ENCODE measurements around the gene EFNB2.

Gene EFNB2

DNA sequence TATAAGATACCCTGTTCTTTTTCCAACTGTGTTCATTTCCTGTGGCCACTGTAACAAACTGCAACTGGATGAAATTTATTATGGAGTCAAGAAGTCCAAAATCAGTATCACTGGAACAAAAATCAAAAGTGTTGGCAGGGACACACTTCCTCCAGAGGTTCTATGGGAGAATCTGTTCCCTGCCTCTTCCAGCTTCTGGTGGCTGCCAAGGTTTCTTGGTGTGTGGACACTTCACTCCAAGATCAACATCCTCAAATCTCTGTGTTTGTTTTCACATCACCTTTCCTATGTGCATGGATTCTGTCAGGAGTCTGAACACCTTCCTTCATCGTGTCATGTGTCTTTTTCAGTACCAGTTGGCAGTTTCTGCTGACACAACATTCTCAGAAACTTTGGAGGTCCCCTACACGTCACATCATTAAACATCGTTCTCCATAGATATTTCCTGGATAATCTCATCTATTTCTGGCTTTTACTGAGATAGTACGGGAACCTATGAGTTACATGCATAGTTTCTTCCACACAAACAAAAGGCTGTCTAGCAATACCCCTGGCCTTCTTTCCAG lies 15.2 kb upstream of the EFNB2 start:
- no peak for DNase-seq

DNA sequence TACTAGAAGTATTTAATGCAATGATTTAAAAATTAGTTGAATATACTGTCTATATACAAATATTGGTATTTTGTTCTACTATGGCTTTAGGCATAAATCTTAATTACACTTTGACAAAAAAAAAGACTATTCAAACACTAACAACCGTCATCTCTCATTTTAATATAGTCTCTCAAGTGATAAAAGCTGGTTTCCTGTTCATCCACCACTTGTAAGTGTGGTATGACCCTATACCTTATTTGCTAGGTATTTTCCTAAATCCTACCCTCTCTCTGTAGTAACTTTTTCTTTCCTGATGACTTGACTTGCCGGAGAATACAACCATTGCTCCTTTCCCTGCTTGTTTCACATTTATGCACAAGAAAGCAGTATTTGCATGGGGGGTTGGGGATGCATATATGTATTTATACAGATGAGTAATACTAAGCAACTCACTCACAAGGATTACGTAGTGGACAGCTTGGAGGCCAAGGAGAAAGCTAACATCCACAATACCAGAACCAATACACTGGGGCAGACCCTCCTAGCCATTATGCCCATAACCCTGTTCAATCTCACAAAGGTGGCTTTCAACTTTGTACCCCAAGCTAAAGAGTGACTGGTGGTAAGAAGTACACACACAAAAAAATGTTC lies 12.7 kb upstream of the EFNB2 start:
- DNase-seq = no peak

DNA sequence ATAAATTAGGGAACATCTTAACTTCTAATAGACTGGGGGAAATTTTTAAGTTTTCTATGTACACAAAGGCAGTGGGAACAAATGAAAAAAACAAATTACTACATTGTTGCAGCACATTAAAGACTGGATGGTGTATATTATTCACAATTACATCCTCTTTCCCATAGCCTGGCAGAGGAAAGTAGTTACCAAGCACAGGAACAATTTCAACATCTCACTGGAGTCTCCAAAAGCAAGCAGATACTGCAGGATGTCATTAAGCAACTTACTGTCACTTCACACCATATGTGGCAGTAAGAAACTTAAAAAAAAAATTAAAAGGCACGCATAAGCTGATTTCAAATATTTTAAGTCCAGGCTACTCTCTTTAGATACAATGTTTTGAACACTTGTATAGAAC lies 6.4 kb upstream of the EFNB2 start:
- DNase-seq = peak; percentile 35

DNA sequence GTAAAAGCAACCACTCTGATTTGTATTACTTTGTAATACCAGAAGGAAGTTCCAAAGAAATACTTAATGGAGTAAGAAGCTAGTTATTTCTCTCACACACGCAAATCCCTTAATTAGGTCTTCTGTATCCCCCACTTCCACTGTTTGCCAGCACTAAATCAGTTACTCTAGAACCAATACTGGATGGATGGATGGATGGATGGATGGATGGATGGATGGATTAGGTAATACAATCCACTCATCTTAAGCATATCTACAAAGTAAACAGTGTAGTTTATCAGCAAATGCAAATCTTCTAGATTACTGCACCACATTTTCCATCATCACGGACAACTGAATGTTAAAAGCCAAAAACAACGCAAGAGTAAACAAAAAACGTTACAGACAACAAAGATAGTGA lies 5.2 kb upstream of the EFNB2 start:
- no peak for DNase-seq

DNA sequence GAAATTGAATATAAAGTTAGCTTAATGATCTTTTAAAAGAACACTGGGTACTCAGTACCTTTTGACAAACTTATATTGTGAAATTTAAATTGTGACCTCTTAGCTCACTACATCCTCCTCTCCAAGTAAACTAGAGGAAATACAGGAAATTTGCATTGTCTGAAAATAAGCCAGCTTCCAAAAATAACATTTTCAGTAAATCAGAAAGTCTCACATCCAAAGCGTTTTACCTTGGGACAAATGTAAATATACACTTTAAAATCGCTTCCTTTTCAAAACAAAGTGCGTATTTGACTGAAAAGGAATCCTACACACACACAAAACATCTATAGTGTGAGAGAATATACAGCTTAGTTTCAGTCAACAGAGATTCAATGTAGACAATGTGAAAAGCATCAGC lies 2.1 kb upstream of the EFNB2 start:
- DNase-seq = no peak

DNA sequence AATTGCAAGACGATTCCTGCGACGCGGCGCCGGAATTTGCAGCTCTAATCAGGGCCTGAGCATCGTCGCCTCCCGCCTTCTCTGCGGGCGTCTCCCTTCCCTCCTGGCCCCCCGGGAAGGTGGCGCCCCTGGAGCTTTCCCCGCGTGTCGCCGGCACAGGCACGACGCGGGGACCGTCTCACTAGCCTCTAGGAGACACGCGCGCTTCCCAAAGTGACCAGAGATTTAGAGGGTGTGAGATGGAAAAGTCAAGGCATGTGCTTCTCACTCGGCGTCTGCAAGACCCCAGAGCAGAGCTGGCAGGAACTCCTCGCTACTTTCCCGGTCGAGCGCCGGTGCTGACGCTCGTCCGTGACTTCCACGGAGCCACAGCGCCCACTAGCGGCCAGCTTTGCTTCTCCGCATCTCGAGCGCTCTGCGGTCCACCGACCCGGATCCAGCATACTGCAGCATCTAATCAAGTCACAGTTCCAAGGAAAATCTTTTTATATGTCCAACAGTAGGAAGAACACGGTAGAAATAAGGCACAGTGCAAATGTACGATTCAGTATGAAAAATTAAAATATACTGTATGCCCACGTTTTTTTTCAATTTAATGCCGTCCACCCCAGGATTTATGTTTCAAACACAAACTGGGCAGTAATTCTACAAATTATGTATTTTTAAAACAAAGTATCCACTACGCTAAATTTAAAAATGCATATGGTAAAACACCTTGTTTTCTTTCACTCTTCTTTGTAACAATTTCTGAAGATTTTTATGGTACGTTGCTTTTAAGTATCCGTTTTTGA lies 977 bp upstream of the EFNB2 start:
- DNase-seq = peak; percentile 94

DNA sequence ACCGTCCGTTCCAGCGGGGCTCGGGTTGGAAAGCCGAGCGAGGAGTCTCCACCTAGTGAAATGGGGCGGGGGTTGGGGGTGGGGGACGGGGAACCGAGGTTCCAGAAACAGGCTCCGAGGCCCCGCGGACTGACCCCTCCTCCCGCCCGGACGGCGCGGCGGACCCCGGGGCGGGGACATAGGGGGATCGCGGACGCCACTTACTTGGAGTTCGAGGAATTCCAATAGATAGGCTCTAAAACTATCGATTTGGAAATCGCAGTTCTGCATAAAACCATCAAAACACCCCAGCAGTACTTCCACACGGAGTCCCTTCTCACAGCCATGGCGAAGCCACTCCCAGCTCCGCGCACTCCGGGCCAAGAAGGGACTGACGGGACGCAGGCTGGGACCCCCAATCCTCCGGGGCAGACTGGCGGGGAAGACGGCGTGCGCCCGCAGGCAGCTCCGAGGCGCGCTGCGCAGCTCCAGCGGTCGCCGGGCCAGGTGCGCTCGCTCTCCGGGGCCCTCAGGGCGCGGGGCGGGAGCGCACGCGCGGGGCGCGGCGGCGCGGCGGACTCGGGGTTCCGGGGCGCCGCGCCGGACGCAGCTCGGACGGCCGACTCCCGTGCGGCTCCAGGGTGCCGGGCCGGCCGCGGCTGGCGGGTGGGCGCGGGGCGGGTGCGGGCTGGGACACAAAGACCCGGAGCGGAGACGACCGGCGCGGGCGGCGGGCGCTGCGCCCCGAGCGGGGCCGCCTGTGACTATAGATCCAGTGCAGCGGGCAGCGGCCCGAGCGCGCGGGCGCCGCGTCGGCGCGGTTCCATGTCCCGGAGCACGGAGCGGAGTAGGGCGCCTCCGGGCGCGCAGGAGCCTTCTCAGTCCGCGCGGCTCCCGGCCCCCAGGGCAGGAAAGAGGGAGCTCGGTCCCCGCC lies 567 bp downstream of the EFNB2 start:
- no peak for DNase-seq

DNA sequence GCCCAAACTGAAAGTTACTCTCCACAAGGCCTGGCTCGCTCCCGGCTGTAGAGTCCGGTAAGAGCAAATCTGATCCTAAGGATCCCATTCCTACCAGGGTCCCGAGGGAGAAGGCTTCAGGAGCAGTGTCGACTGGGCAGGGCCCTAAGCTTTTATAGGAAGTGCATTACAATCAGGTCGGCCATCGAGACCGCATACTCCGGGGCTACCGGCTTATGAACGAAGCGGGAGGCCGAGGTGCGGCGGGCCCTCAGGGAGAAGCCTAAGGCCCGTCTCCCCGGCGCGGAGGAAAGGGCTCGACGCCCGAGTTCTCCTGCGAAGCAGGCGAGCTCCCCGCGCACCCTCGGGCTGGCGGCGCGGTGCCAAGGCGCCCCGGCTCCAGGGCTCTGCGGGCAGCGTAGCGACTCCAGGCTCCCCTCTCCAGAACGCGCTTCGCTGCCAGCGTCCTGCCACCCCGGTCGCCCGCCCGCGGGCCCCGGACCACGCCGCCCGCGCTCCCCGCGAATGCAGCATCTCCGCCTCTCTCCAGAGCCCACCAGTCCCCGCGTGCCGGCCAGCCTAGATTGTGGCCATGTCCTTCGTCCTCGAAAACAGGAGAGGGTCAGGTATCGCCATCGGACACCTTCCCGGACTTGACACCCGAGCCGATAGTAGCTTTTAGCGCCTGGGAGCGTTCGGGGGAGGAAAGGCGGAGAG lies 1.4 kb downstream of the EFNB2 start:
- DNase-seq = peak; percentile 6

DNA sequence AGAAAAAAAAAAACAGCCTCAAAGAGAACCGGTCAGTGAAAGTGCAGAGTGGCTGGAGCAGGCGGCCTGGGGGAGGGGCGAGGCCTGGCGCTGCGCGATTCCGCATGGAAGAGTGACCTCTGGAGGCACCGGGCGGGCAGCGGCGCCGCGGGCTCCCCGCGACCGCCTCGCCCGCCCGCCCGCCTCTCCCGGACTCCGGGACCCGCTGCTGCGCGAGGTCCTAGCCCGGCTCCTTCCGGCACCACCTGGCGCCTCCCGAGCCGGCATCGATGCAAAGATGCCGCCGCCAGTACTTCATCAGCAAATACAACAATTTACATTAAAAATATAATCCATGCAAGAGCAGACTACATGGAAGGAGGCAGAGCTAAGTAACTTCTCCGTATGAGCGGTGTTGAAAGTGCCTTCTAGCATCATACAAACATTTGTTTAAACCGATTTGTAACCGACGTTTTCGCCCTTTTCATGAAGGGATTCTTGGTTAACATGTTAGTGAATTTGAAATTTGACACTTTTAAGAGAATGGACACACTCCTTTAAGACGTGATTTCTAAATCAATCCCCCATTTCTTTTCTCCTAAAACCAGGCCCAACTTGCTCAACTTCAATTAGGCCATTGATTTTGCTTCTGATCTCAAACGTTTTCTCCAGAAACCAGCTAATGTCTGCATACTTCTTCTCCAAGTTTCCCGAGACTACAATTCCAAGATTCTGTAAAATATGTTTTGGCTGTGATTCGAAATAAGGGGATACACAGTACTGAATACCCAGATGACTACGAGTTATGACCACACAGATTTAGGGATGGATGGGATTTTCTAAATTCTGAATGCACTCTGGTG lies 2.1 kb downstream of the EFNB2 start:
- peak; percentile 74 for DNase-seq

DNA sequence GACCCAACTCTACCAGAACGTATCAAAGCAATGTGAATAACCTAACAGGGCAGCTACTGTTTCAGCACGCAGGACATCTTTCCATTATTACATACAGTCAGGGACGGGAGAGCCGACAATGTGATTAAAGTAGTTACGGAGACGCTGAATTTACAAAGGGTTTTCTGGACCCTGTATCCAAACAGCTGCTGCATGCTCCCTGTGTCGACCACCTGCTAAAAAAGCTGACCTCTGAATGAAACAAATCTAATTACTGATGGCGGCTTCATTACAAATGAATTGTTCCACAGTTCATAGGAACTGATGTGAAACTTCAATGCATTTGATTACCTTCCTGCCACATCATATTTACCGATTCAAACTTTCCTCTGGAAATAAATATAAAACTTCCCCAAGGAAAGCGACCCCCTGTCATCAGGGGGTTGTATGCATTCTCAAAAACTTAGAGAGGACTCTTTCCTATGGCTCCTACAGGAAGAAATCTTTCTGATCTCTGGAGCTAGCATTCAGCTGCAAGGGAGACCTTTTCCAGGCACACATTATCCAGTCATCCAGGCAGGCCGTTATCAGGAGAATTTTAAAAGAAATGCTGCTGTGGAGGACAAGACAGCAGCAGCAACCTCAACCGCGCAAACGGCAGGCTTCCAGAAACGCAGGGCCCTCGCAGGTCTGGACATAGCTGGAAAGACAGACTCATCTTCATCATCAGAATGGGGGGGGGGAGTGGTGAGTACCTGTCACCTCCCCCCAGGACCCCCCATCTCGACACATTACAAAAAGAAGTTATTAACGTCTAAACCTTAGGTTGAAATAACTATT lies 3.1 kb downstream of the EFNB2 start:
- DNase-seq = no peak

DNA sequence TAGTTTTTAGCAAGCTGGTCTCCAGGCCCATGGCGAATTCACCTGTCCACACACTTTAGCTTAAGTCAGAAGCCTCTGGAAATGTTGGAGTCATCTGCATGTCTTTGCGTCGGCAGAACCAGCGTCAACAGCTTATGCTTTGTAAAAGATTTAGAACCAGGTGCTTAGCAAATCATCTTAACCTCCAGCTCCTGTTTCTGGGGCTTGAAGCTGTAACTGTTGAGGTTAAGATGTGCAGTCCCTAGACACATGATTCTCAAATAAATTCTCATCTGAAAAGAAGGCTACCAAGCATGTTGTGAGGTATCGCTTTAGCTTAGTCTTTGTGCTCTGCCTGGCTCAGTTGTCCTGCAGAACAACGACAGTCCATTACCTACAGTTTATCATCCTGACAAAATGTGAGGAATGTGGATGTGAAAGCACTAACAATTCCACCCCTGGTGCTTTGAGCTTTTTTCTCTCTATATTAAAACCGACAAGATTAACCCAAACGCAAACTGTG lies 4.4 kb downstream of the EFNB2 start:
- DNase-seq = no peak

DNA sequence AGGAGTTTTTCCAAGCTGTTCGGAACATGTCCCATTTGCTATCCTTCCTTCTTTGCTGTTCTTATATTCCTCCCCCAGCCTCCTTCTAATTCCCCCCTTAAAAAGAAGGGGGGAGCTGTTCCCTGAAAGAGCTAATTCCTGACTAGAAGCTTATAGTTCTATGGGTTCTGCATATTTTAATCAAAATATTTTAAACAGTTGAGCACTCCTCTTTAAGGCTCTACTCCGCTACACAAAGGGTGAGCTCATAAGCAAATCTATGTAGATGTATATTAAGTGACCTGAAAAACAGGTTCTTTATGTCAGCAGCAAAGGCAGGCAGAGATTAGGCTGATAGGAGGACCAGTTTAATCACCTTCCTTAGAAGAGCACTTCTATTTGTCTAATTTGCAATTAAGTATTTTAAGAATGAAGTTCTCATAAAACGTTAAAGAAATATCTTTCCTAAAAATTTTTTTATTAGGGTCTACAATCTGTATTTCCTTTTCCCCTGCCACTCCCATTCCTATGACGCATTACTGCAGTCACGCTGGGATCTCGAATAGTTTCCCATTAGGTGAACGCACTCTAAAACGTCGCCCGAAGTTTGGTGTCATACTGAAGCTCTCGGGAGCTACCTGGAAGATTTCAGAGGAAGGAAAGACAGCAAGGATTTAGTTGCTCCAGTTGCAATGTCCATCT lies 5.2 kb downstream of the EFNB2 start:
- no peak for DNase-seq

DNA sequence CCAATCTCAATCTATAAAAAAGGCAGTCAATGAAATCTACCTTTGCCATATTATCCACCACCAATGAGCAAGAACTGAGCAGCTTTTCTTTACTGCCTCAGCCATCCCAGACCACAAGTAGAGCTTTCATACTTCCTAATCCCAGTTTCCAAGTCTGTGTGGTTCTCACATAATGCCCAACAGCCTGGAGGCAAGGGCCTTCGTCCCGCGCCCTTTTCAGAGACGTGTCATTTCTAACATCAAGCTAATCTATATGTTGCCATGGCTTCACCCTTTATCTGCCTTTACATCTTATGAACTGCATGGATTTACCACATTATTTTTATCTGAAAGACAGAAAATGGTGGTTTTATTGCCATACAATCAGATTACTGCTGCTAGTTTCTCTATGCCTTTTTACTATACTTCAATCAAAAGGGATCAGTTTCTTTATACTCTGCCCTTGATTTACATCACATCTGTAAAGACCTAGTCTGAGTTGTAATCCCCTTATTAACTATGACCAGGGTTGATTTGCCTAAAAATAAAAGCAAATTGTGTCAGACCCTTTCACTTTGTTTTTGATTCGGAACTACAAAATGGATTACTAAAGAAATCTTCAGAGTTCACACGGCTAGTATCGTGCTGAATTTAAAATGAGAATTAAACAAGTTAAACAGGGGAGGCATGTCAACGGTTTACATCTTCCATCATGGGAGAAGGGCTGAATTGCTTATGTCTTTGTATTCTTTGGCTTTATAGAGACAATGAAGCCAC lies 5.9 kb downstream of the EFNB2 start:
- DNase-seq = no peak

DNA sequence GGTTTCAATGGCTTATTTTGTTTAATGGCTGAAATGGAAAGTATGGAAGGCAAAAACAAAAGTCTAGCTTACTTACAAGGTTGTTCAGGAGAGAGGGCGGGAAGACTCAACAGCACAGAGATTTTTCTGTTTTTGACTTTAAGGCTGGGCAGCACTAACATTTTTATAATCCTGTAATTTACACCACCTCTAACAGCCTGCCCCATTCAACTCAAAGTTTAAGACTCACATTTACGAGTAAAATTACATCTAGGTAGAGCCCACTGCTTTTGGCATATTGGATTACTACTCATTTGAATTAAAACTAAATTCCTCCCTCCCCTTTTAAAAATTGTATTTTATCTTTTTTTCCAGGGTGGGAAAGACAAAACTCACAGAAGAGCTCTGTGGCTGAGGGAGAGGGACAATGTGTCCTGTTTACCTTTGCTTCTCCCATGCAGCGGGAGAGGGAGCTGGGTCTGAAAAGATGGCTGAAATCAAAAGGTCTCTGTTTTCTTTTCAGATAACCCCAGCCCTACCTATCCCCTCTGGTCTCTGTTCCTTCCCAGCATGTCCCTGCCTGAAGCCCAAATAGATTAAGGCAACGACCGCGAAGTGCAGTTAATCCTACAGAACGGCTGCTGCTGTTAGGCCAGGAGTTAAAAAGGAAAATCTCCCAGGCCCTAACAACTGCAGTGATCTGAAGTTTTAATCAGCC lies 6.6 kb downstream of the EFNB2 start:
- DNase-seq = no peak

DNA sequence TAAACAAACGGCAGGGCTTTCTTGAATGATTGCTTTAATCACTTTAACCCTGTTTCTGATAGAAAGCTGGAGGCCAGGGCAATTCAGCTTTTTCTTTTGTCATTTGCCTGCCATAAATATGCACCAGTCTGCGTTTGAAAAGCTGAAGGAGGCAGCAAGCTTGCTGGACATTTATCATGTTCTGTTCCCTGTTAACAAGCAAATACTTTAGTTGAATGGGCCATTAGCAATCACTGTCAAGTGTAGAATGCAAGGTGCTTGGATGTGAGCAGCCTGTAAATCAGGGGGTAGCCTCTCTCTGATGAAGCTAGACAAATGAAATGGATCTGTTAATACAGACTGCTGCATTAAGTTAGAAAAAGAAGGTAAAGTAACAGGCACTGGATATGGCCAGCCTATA lies 7.6 kb downstream of the EFNB2 start:
- no peak for DNase-seq

DNA sequence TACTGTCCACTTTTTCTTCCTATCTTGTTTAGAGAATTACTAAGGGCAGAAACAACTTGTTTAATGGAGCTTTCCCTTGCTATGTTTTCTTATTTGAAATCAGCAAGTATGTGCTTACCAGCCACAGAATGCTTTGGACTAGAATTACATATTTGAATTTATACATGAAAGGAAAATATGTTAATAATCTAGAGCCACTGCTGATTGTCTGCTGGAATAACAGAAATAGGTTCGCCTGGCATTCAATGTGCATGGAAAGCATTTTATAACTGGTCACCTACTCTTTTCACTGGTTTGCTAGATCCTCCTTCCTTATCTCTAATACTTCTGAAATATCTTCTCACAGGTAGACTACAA lies 8.0 kb downstream of the EFNB2 start:
- no peak for DNase-seq

DNA sequence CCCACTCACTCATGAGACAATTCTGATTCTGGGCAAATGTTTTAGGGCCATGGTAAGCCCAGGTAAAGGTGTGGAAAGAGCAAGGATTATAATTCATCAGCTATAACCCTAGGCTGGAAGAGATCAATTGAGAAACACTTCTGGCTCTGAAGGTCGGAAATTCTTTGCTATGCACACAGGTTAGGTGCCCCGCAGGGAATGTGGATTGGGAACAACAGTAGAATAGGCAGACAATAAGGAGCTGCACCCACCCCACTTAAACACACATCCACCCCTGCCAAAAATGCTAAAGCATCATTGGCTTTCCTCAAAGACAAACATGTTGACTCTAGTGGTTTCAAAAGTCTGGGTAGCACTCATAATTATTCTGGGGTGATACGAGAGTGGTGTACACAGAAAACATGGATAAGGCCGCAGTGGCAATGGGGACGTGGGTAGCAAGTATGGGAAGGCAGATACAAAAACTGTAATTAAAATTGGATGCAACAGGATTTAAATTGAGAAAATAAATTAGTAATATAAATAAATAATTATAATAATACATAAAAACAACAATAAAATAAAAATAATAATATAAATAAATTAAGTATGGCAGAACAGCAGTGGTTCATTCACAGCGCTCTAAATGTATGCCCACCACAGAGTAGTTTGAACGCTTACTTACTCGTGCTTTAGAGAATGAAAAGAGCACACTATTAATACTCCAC lies 8.6 kb downstream of the EFNB2 start:
- DNase-seq = no peak

DNA sequence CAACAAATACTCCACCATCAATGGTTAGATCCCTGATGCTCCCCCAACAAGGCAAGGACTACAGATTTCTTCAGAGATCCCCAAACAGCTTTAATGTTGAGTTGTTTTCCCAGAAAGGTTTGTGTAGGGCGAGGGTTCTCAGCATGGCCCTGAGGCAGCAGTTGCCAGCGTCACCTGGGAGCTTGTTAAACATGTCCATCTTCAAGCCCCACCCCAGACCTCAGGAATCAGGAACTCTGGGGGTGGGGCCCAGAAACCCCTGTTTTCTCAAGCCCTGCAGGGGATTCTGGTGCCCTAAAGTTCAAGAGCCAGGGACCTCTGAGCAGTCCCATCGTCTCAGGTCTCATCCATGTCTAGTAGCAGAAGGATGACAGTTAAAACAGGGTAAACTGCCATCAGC lies 9.6 kb downstream of the EFNB2 start:
- no peak for DNase-seq

Data from suppressor macrophage treated with lipopolysaccharide for 4 hours (primary cell).